ENCODE results near the gene SACM1L. TPM values are rescaled to one million over a fixed set of nuclear protein-coding genes. Genes with fewer than 3 reads are reported as not detected.

The SACM1L gene
- total and polyA plus RNA-seq, 2 of the 13 experiments (the other 11 are each of a cell fraction or from before 2014, with no cell fraction given), result 15.1 to 27.8 TPM

- intact Hi-C loops (cut with micrococcal nuclease; ENCODE audit: unreplicated experiment), result no loop called here
- no peak overlapping the region for H3K9ac ChIP-seq (ENCODE audit: insufficient read depth, low read depth, low read length)
- no peaks in the 10 kb centered on the region for H3K9me3 ChIP-seq (ENCODE audit: low read length)
- in situ Hi-C loops (cut with HindIII; ENCODE audit: extremely low pct_ligation_motif_present, low pct_unique_long_range_greater_than_20kb), result no loop called here
- no peaks in the 10 kb centered on the region for H3K79me2 ChIP-seq (ENCODE audit: insufficient read depth, low read length)
- WGBS (ENCODE audit: low lambda C conversion rate), result 100% methylated on average over 1 of the region's 2 CpGs
- H4K20me1 ChIP-seq (ENCODE audit: insufficient read depth, low read length), result no peaks in the 10 kb centered on the region
- H2AFZ ChIP-seq (ENCODE audit: low read length), result no peak overlapping the region
- ChIA-PET POLR2A (no interaction called here), CTCF (ENCODE audit: low intra/inter-chr PET ratio, low total read pairs) (no interaction called here)
- no peaks in the 10 kb centered on the region for H3K27me3 ChIP-seq (ENCODE audit: control insufficient read depth in 1 of 2, insufficient read depth in 2 of 2, low read length in 2 of 2)
- no peak overlapping the region for H3K4me2 ChIP-seq (ENCODE audit: low read depth, low read length)
- no peak for FAIRE-seq
- no TSS peak for BruUV-seq (replicated peaks)
- no peaks in the 10 kb centered on the region for H3K4me1 ChIP-seq (ENCODE audit: insufficient read depth, low read length)
- ATAC-seq, result no peak
- H3K36me3 ChIP-seq (replicated peaks in 1 of 2; ENCODE audit: control insufficient read depth in 1 of 2, insufficient read depth in 2 of 2, low read length in 2 of 2), result peaks cover 25 to 64% of the 10 kb centered on the region in 2 experiments
- no peak for DNase-seq (ENCODE audit: low spot score)
- H3K27ac ChIP-seq (ENCODE audit: extremely low read length, insufficient read depth, low read length), result no peak overlapping the region
- no peak overlapping the region for H3K4me3 ChIP-seq (replicated peaks in 1 of 3; ENCODE audit: insufficient read depth in 1 of 3, low read depth in 2 of 3, low read length in 3 of 3)
- no peak for TF ChIP-seq RFXANK (CRISPR knock-in tag; IDR thresholded peaks at IDR 0.05)
- TF ChIP-seq GMEB1 (CRISPR knock-in tag; IDR thresholded peaks at IDR 0.05; ENCODE audit: borderline replicate concordance), result no peak
- TF ChIP-seq RFX1 (IDR thresholded peaks at IDR 0.05), result no peak
- TF ChIP-seq, protein P1, sequence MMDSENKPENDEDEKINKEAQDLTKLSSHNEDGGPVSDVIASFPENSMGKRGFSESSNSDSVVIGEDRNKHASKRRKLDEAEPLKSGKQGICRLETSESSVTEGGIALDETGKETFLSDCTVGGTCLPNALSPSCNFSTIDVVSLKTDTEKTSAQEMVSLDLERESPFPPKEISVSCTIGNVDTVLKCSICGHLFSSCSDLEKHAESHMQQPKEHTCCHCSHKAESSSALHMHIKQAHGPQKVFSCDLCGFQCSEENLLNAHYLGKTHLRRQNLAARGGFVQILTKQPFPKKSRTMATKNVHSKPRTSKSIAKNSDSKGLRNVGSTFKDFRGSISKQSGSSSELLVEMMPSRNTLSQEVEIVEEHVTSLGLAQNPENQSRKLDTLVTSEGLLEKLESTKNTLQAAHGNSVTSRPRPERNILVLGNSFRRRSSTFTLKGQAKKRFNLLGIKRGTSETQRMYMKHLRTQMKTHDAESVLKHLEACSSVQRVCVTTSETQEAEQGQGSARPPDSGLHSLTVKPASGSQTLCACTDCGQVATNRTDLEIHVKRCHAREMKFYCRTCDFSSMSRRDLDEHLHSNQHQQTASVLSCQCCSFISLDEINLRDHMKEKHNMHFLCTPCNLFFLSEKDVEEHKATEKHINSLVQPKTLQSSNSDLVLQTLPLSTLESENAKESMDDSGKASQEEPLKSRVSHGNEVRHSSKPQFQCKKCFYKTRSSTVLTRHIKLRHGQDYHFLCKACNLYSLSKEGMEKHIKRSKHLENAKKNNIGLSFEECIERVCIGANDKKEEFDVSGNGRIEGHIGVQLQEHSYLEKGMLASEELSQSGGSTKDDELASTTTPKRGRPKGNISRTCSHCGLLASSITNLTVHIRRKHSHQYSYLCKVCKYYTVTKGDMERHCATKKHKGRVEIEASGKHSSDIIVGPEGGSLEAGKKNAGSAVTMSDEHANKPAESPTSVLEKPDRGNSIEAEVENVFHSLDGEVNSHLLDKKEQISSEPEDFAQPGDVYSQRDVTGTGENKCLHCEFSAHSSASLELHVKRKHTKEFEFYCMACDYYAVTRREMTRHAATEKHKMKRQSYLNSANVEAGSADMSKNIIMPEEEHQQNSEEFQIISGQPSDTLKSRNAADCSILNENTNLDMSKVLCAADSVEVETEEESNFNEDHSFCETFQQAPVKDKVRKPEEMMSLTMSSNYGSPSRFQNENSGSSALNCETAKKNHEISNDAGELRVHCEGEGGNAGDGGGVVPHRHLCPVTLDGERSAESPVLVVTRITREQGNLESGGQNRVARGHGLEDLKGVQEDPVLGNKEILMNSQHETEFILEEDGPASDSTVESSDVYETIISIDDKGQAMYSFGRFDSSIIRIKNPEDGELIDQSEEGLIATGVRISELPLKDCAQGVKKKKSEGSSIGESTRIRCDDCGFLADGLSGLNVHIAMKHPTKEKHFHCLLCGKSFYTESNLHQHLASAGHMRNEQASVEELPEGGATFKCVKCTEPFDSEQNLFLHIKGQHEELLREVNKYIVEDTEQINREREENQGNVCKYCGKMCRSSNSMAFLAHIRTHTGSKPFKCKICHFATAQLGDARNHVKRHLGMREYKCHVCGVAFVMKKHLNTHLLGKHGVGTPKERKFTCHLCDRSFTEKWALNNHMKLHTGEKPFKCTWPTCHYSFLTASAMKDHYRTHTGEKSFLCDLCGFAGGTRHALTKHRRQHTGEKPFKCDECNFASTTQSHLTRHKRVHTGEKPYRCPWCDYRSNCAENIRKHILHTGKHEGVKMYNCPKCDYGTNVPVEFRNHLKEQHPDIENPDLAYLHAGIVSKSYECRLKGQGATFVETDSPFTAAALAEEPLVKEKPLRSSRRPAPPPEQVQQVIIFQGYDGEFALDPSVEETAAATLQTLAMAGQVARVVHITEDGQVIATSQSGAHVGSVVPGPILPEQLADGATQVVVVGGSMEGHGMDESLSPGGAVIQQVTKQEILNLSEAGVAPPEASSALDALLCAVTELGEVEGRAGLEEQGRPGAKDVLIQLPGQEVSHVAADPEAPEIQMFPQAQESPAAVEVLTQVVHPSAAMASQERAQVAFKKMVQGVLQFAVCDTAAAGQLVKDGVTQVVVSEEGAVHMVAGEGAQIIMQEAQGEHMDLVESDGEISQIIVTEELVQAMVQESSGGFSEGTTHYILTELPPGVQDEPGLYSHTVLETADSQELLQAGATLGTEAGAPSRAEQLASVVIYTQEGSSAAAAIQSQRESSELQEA (CRISPR knock-in tag; IDR thresholded peaks at IDR 0.05; ENCODE audit: not compliant biosample characterization), result no peak
- TF ChIP-seq LCORL (IDR thresholded peaks at IDR 0.05), result no peak
- no peak for TF ChIP-seq LCORL (CRISPR knock-in tag; IDR thresholded peaks at IDR 0.05)
- TF ChIP-seq KLF13 (CRISPR knock-in tag; IDR thresholded peaks at IDR 0.05), result no peak
- no peak for TF ChIP-seq PHF8 (CRISPR knock-in tag; IDR thresholded peaks at IDR 0.05)
- TF ChIP-seq SNAPC4 (CRISPR knock-in tag; IDR thresholded peaks at IDR 0.05), result no peak
- no peak for TF ChIP-seq ZNF383 (CRISPR knock-in tag; IDR thresholded peaks at IDR 0.05; ENCODE audit: borderline replicate concordance)
These were observed 18.2 kb upstream of the SACM1L start for GRCh38 chr3:45670991-45671390.
